ENCODE data around the gene BUB1.

DNA sequence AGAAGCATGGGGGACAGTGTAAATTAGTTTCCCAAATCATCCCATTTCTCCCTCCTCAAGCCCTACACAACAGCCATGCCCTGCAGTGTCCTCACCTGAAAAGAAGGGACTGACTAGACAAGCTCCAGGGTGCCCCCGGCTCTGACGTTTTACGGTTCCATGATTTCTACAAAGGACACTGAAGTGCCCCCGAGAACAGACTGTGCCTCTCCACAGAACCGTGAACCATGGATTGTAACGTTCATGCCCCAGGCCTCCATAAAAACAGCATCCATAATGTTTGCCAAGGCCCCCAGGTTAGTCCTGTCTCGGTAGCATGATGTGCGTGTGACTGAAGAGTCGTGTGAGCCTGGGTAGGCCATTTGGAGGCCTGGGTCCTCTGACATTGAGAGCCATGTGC is 47.5 kb upstream of the BUB1 start:
- TF ChIP-seq, protein P1, sequence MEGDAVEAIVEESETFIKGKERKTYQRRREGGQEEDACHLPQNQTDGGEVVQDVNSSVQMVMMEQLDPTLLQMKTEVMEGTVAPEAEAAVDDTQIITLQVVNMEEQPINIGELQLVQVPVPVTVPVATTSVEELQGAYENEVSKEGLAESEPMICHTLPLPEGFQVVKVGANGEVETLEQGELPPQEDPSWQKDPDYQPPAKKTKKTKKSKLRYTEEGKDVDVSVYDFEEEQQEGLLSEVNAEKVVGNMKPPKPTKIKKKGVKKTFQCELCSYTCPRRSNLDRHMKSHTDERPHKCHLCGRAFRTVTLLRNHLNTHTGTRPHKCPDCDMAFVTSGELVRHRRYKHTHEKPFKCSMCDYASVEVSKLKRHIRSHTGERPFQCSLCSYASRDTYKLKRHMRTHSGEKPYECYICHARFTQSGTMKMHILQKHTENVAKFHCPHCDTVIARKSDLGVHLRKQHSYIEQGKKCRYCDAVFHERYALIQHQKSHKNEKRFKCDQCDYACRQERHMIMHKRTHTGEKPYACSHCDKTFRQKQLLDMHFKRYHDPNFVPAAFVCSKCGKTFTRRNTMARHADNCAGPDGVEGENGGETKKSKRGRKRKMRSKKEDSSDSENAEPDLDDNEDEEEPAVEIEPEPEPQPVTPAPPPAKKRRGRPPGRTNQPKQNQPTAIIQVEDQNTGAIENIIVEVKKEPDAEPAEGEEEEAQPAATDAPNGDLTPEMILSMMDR (IDR thresholded peaks at IDR 0.05), result no peak
- no peak for TF ChIP-seq POLR2A (IDR thresholded peaks at IDR 0.05)
- no peak for TF ChIP-seq POLR2AphosphoS5 (IDR thresholded peaks at IDR 0.05)
